LNCaP clone FGC (cell line): ENCODE data around the gene RNF150.

Experiments
- DNase-seq: peaks from one replicate; pipeline ENCODE4 v3.0.0-alpha.2; 2011; ENCODE audit warnings: low read depth
- H3K4me3 ChIP-seq: 2 replicates; pipeline ENCODE4 v1.5.1; 2011; ENCODE audit warnings: mild to moderate bottlenecking, low read depth, low read length, control low read depth
- TF ChIP-seq, protein P1 (sequence below): IDR thresholded peaks from 2 replicates; pipeline ENCODE4 v1.5.1; 2012; ENCODE audit warnings: mild to moderate bottlenecking; ENCODE audit not compliant: control insufficient read depth, insufficient read depth; ENCODE audit errors: extremely low read depth

Gene RNF150

GRCh38 chr4:141021397-141022110 lies 111.7 kb downstream of the RNF150 start:
- no peak for DNase-seq
- TF ChIP-seq, protein P1, sequence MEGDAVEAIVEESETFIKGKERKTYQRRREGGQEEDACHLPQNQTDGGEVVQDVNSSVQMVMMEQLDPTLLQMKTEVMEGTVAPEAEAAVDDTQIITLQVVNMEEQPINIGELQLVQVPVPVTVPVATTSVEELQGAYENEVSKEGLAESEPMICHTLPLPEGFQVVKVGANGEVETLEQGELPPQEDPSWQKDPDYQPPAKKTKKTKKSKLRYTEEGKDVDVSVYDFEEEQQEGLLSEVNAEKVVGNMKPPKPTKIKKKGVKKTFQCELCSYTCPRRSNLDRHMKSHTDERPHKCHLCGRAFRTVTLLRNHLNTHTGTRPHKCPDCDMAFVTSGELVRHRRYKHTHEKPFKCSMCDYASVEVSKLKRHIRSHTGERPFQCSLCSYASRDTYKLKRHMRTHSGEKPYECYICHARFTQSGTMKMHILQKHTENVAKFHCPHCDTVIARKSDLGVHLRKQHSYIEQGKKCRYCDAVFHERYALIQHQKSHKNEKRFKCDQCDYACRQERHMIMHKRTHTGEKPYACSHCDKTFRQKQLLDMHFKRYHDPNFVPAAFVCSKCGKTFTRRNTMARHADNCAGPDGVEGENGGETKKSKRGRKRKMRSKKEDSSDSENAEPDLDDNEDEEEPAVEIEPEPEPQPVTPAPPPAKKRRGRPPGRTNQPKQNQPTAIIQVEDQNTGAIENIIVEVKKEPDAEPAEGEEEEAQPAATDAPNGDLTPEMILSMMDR: no peak
- H3K4me3 ChIP-seq: no peak overlapping the region

DNA sequence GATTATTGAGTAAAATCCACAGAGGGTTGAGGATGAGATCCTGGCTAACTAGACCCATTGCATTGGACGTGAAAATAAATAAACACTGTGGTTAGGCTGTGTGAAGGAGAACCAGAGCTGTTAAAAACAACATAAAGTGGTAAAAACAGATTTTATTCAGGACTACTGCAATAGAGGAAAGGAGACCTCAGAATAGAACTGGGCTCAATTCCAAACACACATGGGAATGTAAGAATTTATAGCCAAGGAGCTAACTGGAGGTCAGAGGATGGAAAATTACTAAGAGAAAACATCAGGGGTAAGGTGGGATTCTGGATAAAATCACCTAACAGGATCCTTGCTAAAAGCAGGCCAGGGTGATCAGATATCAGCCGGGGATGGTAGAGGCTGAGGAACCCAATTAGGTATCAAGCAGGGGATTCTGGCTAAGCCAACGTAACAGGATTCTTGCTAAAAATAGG lies 112.4 kb downstream of the RNF150 start:
- H3K4me3 ChIP-seq: no peak overlapping the region
- no peak for DNase-seq

GRCh38 chr4:141019768-141020167 lies 113.5 kb downstream of the RNF150 start:
- no peak overlapping the region for H3K4me3 ChIP-seq
- DNase-seq: no peak
- TF ChIP-seq, protein P1: no peak

More for the DNA sequence above, 112.4 kb downstream of the RNF150 start:
- TF ChIP-seq, protein P1: no peak

GRCh38 chr4:141016117-141016798 lies 117.0 kb downstream of the RNF150 start:
- no peak overlapping the region for H3K4me3 ChIP-seq
- DNase-seq: no peak
- TF ChIP-seq, protein P1: no peak

GRCh38 chr4:141013899-141014298 lies 119.4 kb downstream of the RNF150 start:
- TF ChIP-seq, protein P1: no peak
- no peak overlapping the region for H3K4me3 ChIP-seq

GRCh38 chr4:141011901-141012315 lies 121.4 kb downstream of the RNF150 start:
- DNase-seq: no peak
- TF ChIP-seq, protein P1: no peak
- H3K4me3 ChIP-seq: no peak overlapping the region

More at GRCh38 chr4:141013899-141014298, 119.4 kb downstream of the RNF150 start:
- no peak for DNase-seq

DNA sequence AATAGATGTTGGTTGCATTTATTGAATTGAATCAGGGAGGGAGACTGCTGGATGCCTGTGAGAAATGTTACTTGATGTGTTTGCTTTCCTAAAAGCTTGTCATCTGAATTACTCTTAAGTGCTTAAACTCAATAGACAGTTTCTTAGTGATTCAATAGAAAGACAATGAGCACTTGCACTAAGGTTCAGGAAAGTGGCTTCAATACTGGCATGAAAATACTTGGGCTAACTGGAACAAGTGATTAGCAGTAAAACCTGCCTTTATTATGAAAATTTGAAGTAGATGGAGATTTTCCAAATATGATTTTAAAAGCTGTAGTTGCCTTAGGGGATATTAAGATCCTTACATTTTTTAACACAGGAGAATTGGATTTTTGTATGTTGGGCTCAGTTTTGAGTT lies 123.3 kb downstream of the RNF150 start:
- DNase-seq: no peak
- H3K4me3 ChIP-seq: no peak overlapping the region

More for the DNA sequence above, 123.3 kb downstream of the RNF150 start:
- TF ChIP-seq, protein P1: no peak
